ENCODE data around the gene SLC25A2. TPM values are rescaled to one million over a fixed set of nuclear protein-coding genes. Genes with fewer than 3 reads are reported as not detected.

The SLC25A2 gene
- total and polyA plus RNA-seq, 2 of the 8 experiments (the other 6 are each of a cell fraction or from before 2014, with no cell fraction given) = not detected

GRCh38 chr5:141261238-141261546, 42.7 kb downstream of the SLC25A2 start:
- 97% methylated on average over 1 of the region's 1 CpG; no CpG with 5 or more reads in 1 of the 2 experiments for WGBS, 2 experiments (ENCODE audit: extremely low coverage in 1 of 2, insufficient coverage in 1 of 2, insufficient read length in 1 of 2, insufficient replicate concordance in 2 of 2, low coverage in 1 of 2, low lambda C conversion rate in 2 of 2, missing lambda C conversion rate in 1 of 2)

More at GRCh38 chr5:141261238-141261546, 42.7 kb downstream of the SLC25A2 start:
- no peak overlapping the region for H3K23ac ChIP-seq (ENCODE audit: insufficient read length)
- no peak overlapping the region for H3K18ac ChIP-seq (ENCODE audit: extremely low read depth, low read length)
- H2BK20ac ChIP-seq (ENCODE audit: low read length) = no peak overlapping the region
- TF ChIP-seq ZNF274 (IDR thresholded peaks at IDR 0.05; ENCODE audit: borderline replicate concordance, extremely low read depth, low read length) (peak; percentile 80; the same call in 1 of the 2 replicates), EP300 (IDR thresholded peaks at IDR 0.05; ENCODE audit: borderline replicate concordance in 1 of 2, low read depth in 2 of 2, low read length in 2 of 2) (no peak), SP2 (IDR thresholded peaks at IDR 0.05; ENCODE audit: low read length) (no peak), SP1 (IDR thresholded peaks at IDR 0.05; ENCODE audit: low read depth, low read length) (no peak)
- no peak overlapping the region for H3K14ac ChIP-seq (ENCODE audit: insufficient read length)
- H2BK120ac ChIP-seq (replicated peaks; ENCODE audit: low read depth, low read length) = no peak overlapping the region
- H3K4me3 ChIP-seq (ENCODE audit: extremely low read depth in 1 of 4, insufficient read depth in 2 of 4, low read depth in 3 of 4, low read length in 4 of 4) = no peak overlapping the region
- H3K79me2 ChIP-seq (ENCODE audit: control insufficient read depth in 1 of 2, insufficient read depth in 2 of 2, low read length in 2 of 2) = no peaks in the 10 kb centered on the region
- H3K79me1 ChIP-seq (ENCODE audit: low read depth, low read length) = no peaks in the 10 kb centered on the region
- no peak overlapping the region for H2BK5ac ChIP-seq (ENCODE audit: low read depth, low read length)
- DNase-seq (ENCODE audit: low read depth in 1 of 2, low spot score in 2 of 2) (no peak), FAIRE-seq (no peak)
- no peak overlapping the region for H3K56ac ChIP-seq (replicated peaks; ENCODE audit: insufficient read length, low read depth, low read length)
- H3K23me2 ChIP-seq (ENCODE audit: low read depth, low read length) = no peaks in the 10 kb centered on the region
- CTCF ChIA-PET (ENCODE audit: partially characterized antibody) = interaction anchor here (0.7 to 2.5 kb wide), 5 partner anchors 15 to 262 kb away, joined by 3 to 8 read pairs (median 3); partner anchors contain the start of genes PCDHB15 and PCDHGA10
- H2AK5ac ChIP-seq (ENCODE audit: low read depth, low read length) = no peak overlapping the region
- H4K5ac ChIP-seq (ENCODE audit: insufficient read length, low read depth, low read length) = no peak overlapping the region
- H3K4me1 ChIP-seq (replicated peaks in 1 of 4; ENCODE audit: control insufficient read depth in 3 of 4, insufficient read depth in 4 of 4, low read length in 3 of 4) = no peaks in the 10 kb centered on the region
- no peak overlapping the region for H2BK12ac ChIP-seq (ENCODE audit: low read depth, low read length)
- H3K27ac ChIP-seq (ENCODE audit: low read depth, low read length) = no peak overlapping the region
- POLR2A ChIA-PET (ENCODE audit: partially characterized antibody) = no interaction called here
- H3K36me3 ChIP-seq (ENCODE audit: control insufficient read depth in 2 of 4, insufficient read depth in 4 of 4, low read length in 3 of 4) = no peaks in the 10 kb centered on the region; a peak in 2 of 8 replicates
- no peak overlapping the region for H3K4me2 ChIP-seq (ENCODE audit: insufficient read depth in 1 of 2, low read depth in 2 of 2, low read length in 2 of 2)
- no peak overlapping the region for H3K9ac ChIP-seq (replicated peaks in 1 of 4; ENCODE audit: extremely low read depth in 1 of 4, low read depth in 3 of 4, low read length in 3 of 4)
- H4K20me1 ChIP-seq (replicated peaks in 1 of 2; ENCODE audit: control insufficient read depth in 1 of 2, insufficient read depth in 2 of 2, low read length in 2 of 2) = no peaks in the 10 kb centered on the region
- no peaks in the 10 kb centered on the region for H3K27me3 ChIP-seq (replicated peaks in 1 of 4; ENCODE audit: control insufficient read depth in 3 of 4, extremely low read depth in 1 of 4, insufficient read depth in 3 of 4, low read length in 3 of 4)
- no peak overlapping the region for H3K4ac ChIP-seq (replicated peaks; ENCODE audit: insufficient read length, low read depth, low read length)
- no peak overlapping the region for H2AFZ ChIP-seq (ENCODE audit: low read length)
- no peak overlapping the region for H2BK15ac ChIP-seq (ENCODE audit: low read length)
- H4K91ac ChIP-seq (replicated peaks; ENCODE audit: insufficient read length, low read length) = no peak overlapping the region
- peaks cover 64 to 76% of the 10 kb centered on the region in 2 experiments for H3K9me3 ChIP-seq (ENCODE audit: insufficient read depth in 2 of 2, low read depth in 1 of 2, low read length in 1 of 2)
- no peak overlapping the region for H4K8ac ChIP-seq (ENCODE audit: extremely low read depth, insufficient read depth, low read length)

Data from H1 (cell line).